Liver (tissue), 9 donors: Measurements from ENCODE around the gene TREML2. TPM values are rescaled to one million over a fixed set of nuclear protein-coding genes. Genes with fewer than 3 reads are reported as not detected.

Experiments used
- DNase-seq: peaks from one replicate; pipeline ENCODE4 v3.0.0-alpha.2; 2017; ENCODE audit warnings: low spot score
- H3K27ac ChIP-seq, 2 donors: one replicate each; pipeline ENCODE4 v1.7.0; 2013; ENCODE audit warnings: inconsistent platforms in 2 of 2, low read length in 2 of 2, control low read depth in 1 of 2, low read depth in 1 of 2, mild to moderate bottlenecking in 1 of 2
- H3K27me3 ChIP-seq, 4 donors: one replicate each; pipeline versions ENCODE4 v1.6.1 to v1.7.0; 2013; ENCODE audit warnings: low read length in 3 of 4, inconsistent platforms in 1 of 4, mild to moderate bottlenecking in 1 of 4, moderate library complexity in 1 of 4; ENCODE audit not compliant: control insufficient read depth in 4 of 4, insufficient read depth in 4 of 4
- H3K36me3 ChIP-seq, 4 donors: one replicate each; pipeline versions ENCODE4 v1.6.1 to v1.7.0; 2013; ENCODE audit warnings: low read length in 3 of 4, mild to moderate bottlenecking in 3 of 4, low read depth in 1 of 4, moderate library complexity in 1 of 4; ENCODE audit not compliant: control insufficient read depth in 4 of 4, insufficient read depth in 3 of 4
- H3K4me1 ChIP-seq, 4 donors: one replicate each; pipeline versions ENCODE4 v1.6.1 to v1.7.0; 2013; ENCODE audit warnings: low read length in 3 of 4, mild to moderate bottlenecking in 3 of 4, moderate library complexity in 1 of 4; ENCODE audit not compliant: control insufficient read depth in 4 of 4, insufficient read depth in 4 of 4
- H3K4me3 ChIP-seq, 3 donors: one replicate each; pipeline versions ENCODE4 v1.6.1 to v1.7.0; 2013; ENCODE audit warnings: low read length in 3 of 3, control low read depth in 1 of 3, low read depth in 1 of 3, mild to moderate bottlenecking in 1 of 3
- H3K9ac ChIP-seq, 2 donors: one replicate each; pipeline ENCODE4 v1.7.0; 2013; ENCODE audit warnings: low read length in 2 of 2, mild to moderate bottlenecking in 2 of 2, moderate library complexity in 2 of 2, control low read depth in 1 of 2, low read depth in 1 of 2
- H3K9me3 ChIP-seq, 4 donors: one replicate each; pipeline versions ENCODE4 v1.6.1 to v1.7.0; 2013; ENCODE audit warnings: low read length in 3 of 4; ENCODE audit not compliant: control insufficient read depth in 4 of 4
- EGR1 ChIP-seq, 2 donors: IDR thresholded peaks; 2 replicates each; pipeline ENCODE4 v1.6.1; 2016 to 2018; ENCODE audit warnings: antibody characterized with exemption in 2 of 2, low read depth in 2 of 2
- FOXA1 ChIP-seq: IDR thresholded peaks from 2 replicates; pipeline ENCODE4 v1.6.1; 2016; ENCODE audit warnings: antibody characterized with exemption
- FOXA2 ChIP-seq: IDR thresholded peaks from 2 replicates; pipeline ENCODE4 v1.6.1; 2016; ENCODE audit warnings: antibody characterized with exemption
- GABPA ChIP-seq, 2 donors: IDR thresholded peaks in 1 of 2; conservative IDR thresholded peaks in 1 of 2; 2 replicates each; pipeline ENCODE4 v1.6.1; 2016; ENCODE audit warnings: antibody characterized with exemption in 2 of 2, mild to moderate bottlenecking in 1 of 2, moderate library complexity in 1 of 2
- HNF4A ChIP-seq, 2 donors: conservative IDR thresholded peaks; 2 replicates each; pipeline ENCODE4 v1.6.1; 2016; ENCODE audit warnings: antibody characterized with exemption in 2 of 2, mild to moderate bottlenecking in 2 of 2
- HNF4G ChIP-seq: IDR thresholded peaks from 2 replicates; pipeline ENCODE4 v1.6.1; 2016; ENCODE audit warnings: antibody characterized with exemption
- JUND ChIP-seq, 2 donors: IDR thresholded peaks; 2 replicates each; pipeline ENCODE4 v1.6.1; 2016; ENCODE audit warnings: antibody characterized with exemption in 2 of 2
- NR2F2 ChIP-seq: IDR thresholded peaks from 2 replicates; pipeline ENCODE4 v1.6.1; 2016; ENCODE audit warnings: antibody characterized with exemption
- RAD21 ChIP-seq, 2 donors: IDR thresholded peaks; 2 replicates each; pipeline ENCODE4 v1.6.1; 2016; ENCODE audit warnings: antibody characterized with exemption in 2 of 2, mild to moderate bottlenecking in 2 of 2
- RXRA ChIP-seq, 2 donors: IDR thresholded peaks; 2 replicates each; pipeline ENCODE4 v1.6.1; 2017 to 2018; ENCODE audit warnings: antibody characterized with exemption in 2 of 2, mild to moderate bottlenecking in 1 of 2
- SP1 ChIP-seq: IDR thresholded peaks from 2 replicates; pipeline ENCODE4 v1.6.1; 2018; ENCODE audit warnings: antibody characterized with exemption, mild to moderate bottlenecking
- YY1 ChIP-seq: IDR thresholded peaks from 2 replicates; pipeline ENCODE4 v1.6.1; 2016; ENCODE audit warnings: antibody characterized with exemption, mild to moderate bottlenecking
- WGBS: extraction: QIAGEN DNeasy Blood & Tissue Kit; methylation state at CpG from one replicate; pipeline ENCODE4 v1.1.7; 2013; 5-methylcytosine and 5-hydroxymethylcytosine counted together
- polyA plus RNA-seq, 2 donors: library from polyadenylated mRNA; stranded (reverse) in 1 of 2; unstranded in 1 of 2; fragments of 200-250 nt in 1 of 2; fragments of >200 nt in 1 of 2; fragmentation: Nextera tagmentation in 1 of 2; extraction: Ambion mirVana in 1 of 2; gene quantifications; one replicate each; pipeline versions ENCODE4 v1.2.1 to v1.2.3, GENCODE V29; 2013 to 2015
- total RNA-seq, 2 donors: library from RNA; depleted of rRNA; stranded (reverse); fragments of >200 nt; gene quantifications; one replicate each; pipeline ENCODE4 v1.2.3, GENCODE V29; 2014
- TF ChIP-seq, protein P1 (sequence below): IDR thresholded peaks from 2 replicates; pipeline ENCODE4 v1.6.1; 2016; ENCODE audit warnings: antibody characterized with exemption
- TF ChIP-seq, protein P2 (sequence below): IDR thresholded peaks from 2 replicates; pipeline ENCODE4 v1.6.1; 2016; ENCODE audit warnings: antibody characterized with exemption, mild to moderate bottlenecking
- TF ChIP-seq, protein P3 (sequence below): IDR thresholded peaks from 2 replicates; pipeline ENCODE4 v1.6.1; 2016; ENCODE audit warnings: antibody characterized with exemption
- TF ChIP-seq, protein P4 (sequence below): IDR thresholded peaks from 2 replicates; pipeline ENCODE4 v1.6.1; 2016; ENCODE audit warnings: antibody characterized with exemption
- TF ChIP-seq, protein P5 (sequence below): fragments of 150-350 bp; IDR thresholded peaks from 2 replicates; pipeline ENCODE4 v1.5.1; 2017; ENCODE audit warnings: improper control_type of control experiment, low read depth, low read length; ENCODE audit not compliant: missing input control
- donor health status: healthy.
- donor health status: healthy.
- donor health status: healthy.
- donor health status: healthy.
- donor health status: healthy.

Gene TREML2
- total and polyA plus RNA-seq, 4 donors = 0.03 to 9.8 (median 0.23) TPM

DNA sequence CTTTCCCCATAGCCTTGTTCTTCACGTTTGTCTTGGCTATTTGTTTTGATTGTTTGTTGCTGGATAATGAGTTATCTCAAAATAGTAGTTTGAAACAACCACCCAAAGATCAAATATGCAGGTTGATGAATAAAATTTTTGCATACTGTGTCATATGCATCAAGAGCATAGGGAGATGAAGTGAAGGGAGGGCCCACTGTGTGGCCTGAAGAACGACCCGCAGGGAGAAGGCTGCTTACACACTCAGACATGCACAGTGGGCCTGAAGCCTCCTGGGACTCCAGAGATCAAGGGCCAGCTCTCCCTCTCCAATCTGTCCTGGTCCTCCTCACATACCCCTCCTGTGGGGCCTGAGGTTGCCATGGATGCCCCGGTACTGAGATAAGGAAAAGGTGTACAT lies 21.8 kb downstream of the TREML2 start (continued):
- TF ChIP-seq RXRA (IDR thresholded peaks at IDR 0.05) = no peak

DNA sequence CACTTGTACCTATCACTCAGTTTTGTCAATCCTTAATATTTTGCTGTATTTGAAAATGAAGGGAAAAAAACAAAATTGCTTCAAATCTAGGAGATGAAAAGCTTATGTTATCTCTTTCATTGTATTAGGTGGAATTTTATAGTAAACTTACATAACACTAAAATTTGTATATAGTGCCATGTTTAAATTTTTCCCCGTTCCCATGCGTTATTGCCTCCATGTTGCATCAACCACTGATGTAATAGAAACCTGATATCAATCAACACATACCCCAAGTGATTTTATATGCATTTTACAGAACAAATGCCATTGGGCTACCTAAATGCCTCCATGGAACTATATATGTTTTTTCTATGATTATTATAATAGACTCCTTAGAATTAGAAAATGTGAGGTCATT lies 23.3 kb downstream of the TREML2 start:
- Histone ChIP-seq H3K27ac (no peak overlapping the region), H3K4me1 (no peaks in the 10 kb centered on the region), H3K27me3 (no peaks in the 10 kb centered on the region), H3K4me3 (no peak overlapping the region), H3K9ac (no peak overlapping the region), H3K9me3 (no peaks in the 10 kb centered on the region), H3K36me3 (no peaks in the 10 kb centered on the region)
- 92% methylated on average over 2 of the region's 2 CpGs for WGBS
- TF ChIP-seq HNF4A (conservative IDR thresholded peaks at IDR 0.05) (no peak), YY1 (no peak), FOXA2 (no peak), SP1 (no peak), HNF4G (no peak), NR2F2 (no peak), FOXA1 (no peak), GABPA (IDR thresholded peaks at IDR 0.05 in 1 of 2, conservative IDR thresholded peaks at IDR 0.05 in 1 of 2) (no peak), RXRA (IDR thresholded peaks at IDR 0.05) (no peak), EGR1 (IDR thresholded peaks at IDR 0.05; ENCODE audit: low read depth in 2 of 2) (no peak), RAD21 (IDR thresholded peaks at IDR 0.05) (no peak), JUND (IDR thresholded peaks at IDR 0.05) (no peak)
- TF ChIP-seq, protein P1, sequence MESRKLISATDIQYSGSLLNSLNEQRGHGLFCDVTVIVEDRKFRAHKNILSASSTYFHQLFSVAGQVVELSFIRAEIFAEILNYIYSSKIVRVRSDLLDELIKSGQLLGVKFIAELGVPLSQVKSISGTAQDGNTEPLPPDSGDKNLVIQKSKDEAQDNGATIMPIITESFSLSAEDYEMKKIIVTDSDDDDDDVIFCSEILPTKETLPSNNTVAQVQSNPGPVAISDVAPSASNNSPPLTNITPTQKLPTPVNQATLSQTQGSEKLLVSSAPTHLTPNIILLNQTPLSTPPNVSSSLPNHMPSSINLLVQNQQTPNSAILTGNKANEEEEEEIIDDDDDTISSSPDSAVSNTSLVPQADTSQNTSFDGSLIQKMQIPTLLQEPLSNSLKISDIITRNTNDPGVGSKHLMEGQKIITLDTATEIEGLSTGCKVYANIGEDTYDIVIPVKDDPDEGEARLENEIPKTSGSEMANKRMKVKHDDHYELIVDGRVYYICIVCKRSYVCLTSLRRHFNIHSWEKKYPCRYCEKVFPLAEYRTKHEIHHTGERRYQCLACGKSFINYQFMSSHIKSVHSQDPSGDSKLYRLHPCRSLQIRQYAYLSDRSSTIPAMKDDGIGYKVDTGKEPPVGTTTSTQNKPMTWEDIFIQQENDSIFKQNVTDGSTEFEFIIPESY = no peak
- TF ChIP-seq, protein P2, sequence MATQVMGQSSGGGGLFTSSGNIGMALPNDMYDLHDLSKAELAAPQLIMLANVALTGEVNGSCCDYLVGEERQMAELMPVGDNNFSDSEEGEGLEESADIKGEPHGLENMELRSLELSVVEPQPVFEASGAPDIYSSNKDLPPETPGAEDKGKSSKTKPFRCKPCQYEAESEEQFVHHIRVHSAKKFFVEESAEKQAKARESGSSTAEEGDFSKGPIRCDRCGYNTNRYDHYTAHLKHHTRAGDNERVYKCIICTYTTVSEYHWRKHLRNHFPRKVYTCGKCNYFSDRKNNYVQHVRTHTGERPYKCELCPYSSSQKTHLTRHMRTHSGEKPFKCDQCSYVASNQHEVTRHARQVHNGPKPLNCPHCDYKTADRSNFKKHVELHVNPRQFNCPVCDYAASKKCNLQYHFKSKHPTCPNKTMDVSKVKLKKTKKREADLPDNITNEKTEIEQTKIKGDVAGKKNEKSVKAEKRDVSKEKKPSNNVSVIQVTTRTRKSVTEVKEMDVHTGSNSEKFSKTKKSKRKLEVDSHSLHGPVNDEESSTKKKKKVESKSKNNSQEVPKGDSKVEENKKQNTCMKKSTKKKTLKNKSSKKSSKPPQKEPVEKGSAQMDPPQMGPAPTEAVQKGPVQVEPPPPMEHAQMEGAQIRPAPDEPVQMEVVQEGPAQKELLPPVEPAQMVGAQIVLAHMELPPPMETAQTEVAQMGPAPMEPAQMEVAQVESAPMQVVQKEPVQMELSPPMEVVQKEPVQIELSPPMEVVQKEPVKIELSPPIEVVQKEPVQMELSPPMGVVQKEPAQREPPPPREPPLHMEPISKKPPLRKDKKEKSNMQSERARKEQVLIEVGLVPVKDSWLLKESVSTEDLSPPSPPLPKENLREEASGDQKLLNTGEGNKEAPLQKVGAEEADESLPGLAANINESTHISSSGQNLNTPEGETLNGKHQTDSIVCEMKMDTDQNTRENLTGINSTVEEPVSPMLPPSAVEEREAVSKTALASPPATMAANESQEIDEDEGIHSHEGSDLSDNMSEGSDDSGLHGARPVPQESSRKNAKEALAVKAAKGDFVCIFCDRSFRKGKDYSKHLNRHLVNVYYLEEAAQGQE = no peak
- TF ChIP-seq, protein P3, sequence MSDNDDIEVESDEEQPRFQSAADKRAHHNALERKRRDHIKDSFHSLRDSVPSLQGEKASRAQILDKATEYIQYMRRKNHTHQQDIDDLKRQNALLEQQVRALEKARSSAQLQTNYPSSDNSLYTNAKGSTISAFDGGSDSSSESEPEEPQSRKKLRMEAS = no peak
- TF ChIP-seq, protein P4, sequence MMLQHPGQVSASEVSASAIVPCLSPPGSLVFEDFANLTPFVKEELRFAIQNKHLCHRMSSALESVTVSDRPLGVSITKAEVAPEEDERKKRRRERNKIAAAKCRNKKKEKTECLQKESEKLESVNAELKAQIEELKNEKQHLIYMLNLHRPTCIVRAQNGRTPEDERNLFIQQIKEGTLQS = no peak
- TF ChIP-seq, protein P5, sequence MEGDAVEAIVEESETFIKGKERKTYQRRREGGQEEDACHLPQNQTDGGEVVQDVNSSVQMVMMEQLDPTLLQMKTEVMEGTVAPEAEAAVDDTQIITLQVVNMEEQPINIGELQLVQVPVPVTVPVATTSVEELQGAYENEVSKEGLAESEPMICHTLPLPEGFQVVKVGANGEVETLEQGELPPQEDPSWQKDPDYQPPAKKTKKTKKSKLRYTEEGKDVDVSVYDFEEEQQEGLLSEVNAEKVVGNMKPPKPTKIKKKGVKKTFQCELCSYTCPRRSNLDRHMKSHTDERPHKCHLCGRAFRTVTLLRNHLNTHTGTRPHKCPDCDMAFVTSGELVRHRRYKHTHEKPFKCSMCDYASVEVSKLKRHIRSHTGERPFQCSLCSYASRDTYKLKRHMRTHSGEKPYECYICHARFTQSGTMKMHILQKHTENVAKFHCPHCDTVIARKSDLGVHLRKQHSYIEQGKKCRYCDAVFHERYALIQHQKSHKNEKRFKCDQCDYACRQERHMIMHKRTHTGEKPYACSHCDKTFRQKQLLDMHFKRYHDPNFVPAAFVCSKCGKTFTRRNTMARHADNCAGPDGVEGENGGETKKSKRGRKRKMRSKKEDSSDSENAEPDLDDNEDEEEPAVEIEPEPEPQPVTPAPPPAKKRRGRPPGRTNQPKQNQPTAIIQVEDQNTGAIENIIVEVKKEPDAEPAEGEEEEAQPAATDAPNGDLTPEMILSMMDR = no peak
- DNase-seq = no peak
